Calu3 (cell line): ENCODE data around the gene PAPLN. TPM values are rescaled to one million over a fixed set of nuclear protein-coding genes. Genes with fewer than 3 reads are reported as not detected.

Experiments
- BruUV-seq: library from RNA; stranded (reverse); fragments of 400-500 nt; replicated peaks from 2 replicates; lab custom pipeline; 2021; lab: Mats Ljungman, UMichigan
- CTCF ChIA-PET: fragments of 300-600 bp; sonication (Branson Sonifier 250); formaldehyde crosslinking; loops from one replicate; lab custom pipeline; 2022; ENCODE audit warnings: antibody characterized with exemption; lab: Charles Lee
- DNase-seq: peaks from one replicate; pipeline ENCODE4 v3.0.0; 2022
- H3K27ac Mint-ChIP-seq: one replicate; pipeline ENCODE4 v1.8.0; 2022; ENCODE audit warnings: mixed read lengths; ENCODE audit not compliant: unreplicated experiment
- H3K27me3 Mint-ChIP-seq: one replicate; pipeline ENCODE4 v1.8.0; 2022; ENCODE audit warnings: mixed read lengths; ENCODE audit not compliant: unreplicated experiment
- H3K36me3 Mint-ChIP-seq: one replicate; pipeline ENCODE4 v1.8.0; 2022; ENCODE audit warnings: mild to moderate bottlenecking, moderate library complexity, mixed read lengths; ENCODE audit not compliant: insufficient read depth, unreplicated experiment
- H3K4me1 Mint-ChIP-seq: one replicate; pipeline ENCODE4 v1.8.0; 2022; ENCODE audit warnings: mild to moderate bottlenecking, low read depth, mixed read lengths; ENCODE audit not compliant: unreplicated experiment
- H3K4me3 Mint-ChIP-seq: one replicate; pipeline ENCODE4 v1.8.0; 2022; ENCODE audit warnings: mild to moderate bottlenecking, low read depth, moderate library complexity, mixed read lengths; ENCODE audit not compliant: unreplicated experiment
- H3K9me3 Mint-ChIP-seq: one replicate; pipeline ENCODE4 v1.8.0; 2022; ENCODE audit warnings: low read depth, mixed read lengths; ENCODE audit not compliant: unreplicated experiment
- CTCF ChIP-seq: fragments of 200-600 bp; IDR thresholded peaks from one replicate; pipeline ENCODE4 v1.8.0; 2022; ENCODE audit warnings: antibody characterized with exemption; ENCODE audit not compliant: unreplicated experiment
- intact Hi-C: fragments of 100-400 bp; cut with micrococcal nuclease; formaldehyde crosslinking; loops from one replicate; pipeline ENCODE4 v1.10.0; 2022; ENCODE audit not compliant: unreplicated experiment
- total RNA-seq: library from RNA; stranded (reverse); gene quantifications from 2 replicates; pipeline ENCODE4 v1.2.3, GENCODE V29; 2022

PAPLN gene
- total RNA-seq, 1 experiment from 2014 or later, result 0.17 TPM

DNA sequence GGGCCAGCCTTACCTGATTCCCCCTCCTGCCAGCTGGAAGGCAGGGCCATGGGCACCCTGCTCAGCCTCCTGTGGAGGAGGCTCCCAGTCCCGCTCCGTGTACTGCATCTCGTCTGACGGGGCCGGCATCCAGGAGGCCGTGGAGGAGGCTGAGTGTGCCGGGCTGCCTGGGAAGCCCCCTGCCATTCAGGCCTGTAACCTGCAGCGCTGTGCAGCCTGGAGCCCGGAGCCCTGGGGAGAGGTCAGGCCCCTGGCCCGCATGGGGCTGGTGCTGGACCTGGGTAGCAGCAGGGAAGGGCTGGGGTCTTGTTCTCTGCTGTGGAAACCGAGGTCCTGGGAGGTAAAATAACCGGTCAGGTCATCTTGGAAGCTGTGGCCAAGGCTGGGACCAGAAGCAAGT lies 16.4 kb downstream of the PAPLN start:
- H3K36me3 Mint-ChIP-seq, result no peaks in the 10 kb centered on the region
- CTCF ChIA-PET, result no interaction called here
- no peaks in the 10 kb centered on the region for H3K4me1 Mint-ChIP-seq
- no peak overlapping the region for H3K4me3 Mint-ChIP-seq
- H3K27me3 Mint-ChIP-seq, result no peaks in the 10 kb centered on the region
- H3K27ac Mint-ChIP-seq, result no peak overlapping the region
- BruUV-seq, result no TSS peak
- no peak for DNase-seq
- no peak for TF ChIP-seq CTCF
- H3K9me3 Mint-ChIP-seq, result no peaks in the 10 kb centered on the region
- intact Hi-C loops, result no loop called here

DNA sequence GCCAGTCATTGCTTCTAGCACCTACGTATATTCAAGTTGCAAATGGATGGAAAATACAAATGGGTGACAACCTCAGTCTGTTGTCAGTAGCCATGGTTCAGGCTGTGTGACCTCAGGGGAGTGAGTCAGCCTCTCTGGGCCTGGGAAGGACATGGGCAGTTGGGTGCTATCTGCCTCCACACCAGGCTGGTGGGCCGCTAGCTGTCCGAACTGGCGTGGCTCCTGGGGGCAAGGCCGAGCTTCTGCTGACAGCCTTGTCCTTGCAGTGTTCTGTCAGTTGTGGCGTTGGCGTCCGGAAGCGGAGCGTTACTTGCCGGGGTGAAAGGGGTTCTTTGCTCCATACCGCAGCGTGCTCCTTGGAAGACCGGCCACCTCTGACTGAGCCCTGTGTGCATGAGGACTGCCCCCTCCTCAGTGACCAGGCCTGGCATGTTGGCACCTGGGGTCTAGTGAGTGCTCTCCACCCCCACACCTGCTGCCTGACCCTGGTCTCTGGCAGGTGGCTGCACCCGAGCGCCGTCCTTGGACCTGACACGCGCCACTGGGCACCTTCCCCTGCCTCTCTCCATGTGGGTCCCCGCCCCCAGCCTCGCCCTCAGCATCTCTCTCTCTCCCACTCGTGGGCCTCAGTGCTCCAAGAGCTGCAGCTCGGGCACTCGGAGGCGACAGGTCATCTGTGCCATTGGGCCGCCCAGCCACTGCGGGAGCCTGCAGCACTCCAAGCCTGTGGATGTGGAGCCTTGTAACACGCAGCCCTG lies 17.1 kb downstream of the PAPLN start:
- H3K27ac Mint-ChIP-seq, result no peak overlapping the region
- H3K4me1 Mint-ChIP-seq, result no peaks in the 10 kb centered on the region
- TF ChIP-seq CTCF, result no peak
- intact Hi-C loops, result no loop called here
- H3K27me3 Mint-ChIP-seq, result no peaks in the 10 kb centered on the region
- CTCF ChIA-PET, result no interaction called here
- H3K36me3 Mint-ChIP-seq, result no peaks in the 10 kb centered on the region
- no TSS peak for BruUV-seq
- no peak overlapping the region for H3K4me3 Mint-ChIP-seq
- H3K9me3 Mint-ChIP-seq, result no peaks in the 10 kb centered on the region
- no peak for DNase-seq

DNA sequence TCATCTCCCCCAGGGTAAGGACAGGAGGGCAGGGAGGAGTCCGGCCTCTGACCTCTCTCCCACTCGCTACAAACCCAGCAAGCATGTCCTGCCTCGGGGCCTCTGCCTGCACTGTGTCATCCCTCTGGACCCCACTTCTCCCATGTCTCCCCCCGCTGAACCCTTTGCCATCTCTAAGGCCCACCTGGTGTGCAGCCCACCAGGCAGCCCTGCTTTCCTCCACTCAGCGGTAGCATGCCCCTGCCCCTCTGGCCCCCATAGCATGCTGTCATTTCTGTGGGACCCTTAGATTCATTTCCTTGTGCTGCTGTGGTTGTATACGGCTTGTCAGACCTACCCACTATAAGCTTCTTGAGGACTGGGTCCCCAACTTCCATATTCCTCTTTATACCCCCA lies 17.7 kb downstream of the PAPLN start:
- no TSS peak for BruUV-seq
- H3K4me1 Mint-ChIP-seq, result no peaks in the 10 kb centered on the region
- H3K36me3 Mint-ChIP-seq, result no peaks in the 10 kb centered on the region
- TF ChIP-seq CTCF, result no peak
- H3K27ac Mint-ChIP-seq, result no peak overlapping the region
- CTCF ChIA-PET, result no interaction called here
- H3K27me3 Mint-ChIP-seq, result no peaks in the 10 kb centered on the region
- no peak overlapping the region for H3K4me3 Mint-ChIP-seq
- no peak for DNase-seq
- H3K9me3 Mint-ChIP-seq, result no peaks in the 10 kb centered on the region
- intact Hi-C loops, result no loop called here

GRCh38 chr14:73255693-73256225 lies 18.5 kb downstream of the PAPLN start:
- Mint-ChIP-seq H3K4me3 (no peak overlapping the region), H3K4me1 (no peaks in the 10 kb centered on the region), H3K27ac (no peak overlapping the region), H3K27me3 (no peaks in the 10 kb centered on the region), H3K9me3 (no peaks in the 10 kb centered on the region), H3K36me3 (no peaks in the 10 kb centered on the region)
- intact Hi-C loops, result no loop called here
- CTCF ChIA-PET, result interaction anchor here (0.6 to 1.2 kb wide), 2 partner anchors 10 to 40 kb away, joined by 3 to 4 read pairs; no protein-coding TSS in a partner anchor
- no peak for DNase-seq
- BruUV-seq, result no TSS peak
- no peak for TF ChIP-seq CTCF
